NCI-H1694 (cell line): Measurements from ENCODE around the gene CAPN9.

Experiments used
- DNase-seq: peaks from one replicate; lab custom pipeline; 2025; lab: John Stamatoyannopoulos, UW

CAPN9 gene

GRCh38 chr1:230768903-230769570 is 21.8 kb downstream of the CAPN9 start:
- no peak for DNase-seq

DNA sequence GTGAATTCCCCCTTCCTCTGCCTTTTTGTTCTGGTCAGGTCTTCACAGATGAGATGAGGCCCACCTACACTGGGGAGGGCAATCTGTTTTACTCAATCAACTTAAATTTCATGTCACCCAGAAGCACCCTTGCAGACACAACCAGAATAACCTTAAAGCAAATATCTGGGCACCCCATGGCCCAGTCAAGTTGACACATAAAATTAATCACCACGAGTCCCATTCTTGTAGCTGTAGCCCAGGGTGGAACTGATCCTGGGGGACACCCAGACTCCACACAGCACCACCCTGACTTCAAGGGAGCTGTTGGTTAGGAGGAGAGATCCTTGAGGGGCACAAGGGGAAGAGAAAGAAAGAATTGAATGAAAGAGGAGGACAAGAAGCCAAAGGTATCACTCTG is 23.1 kb downstream of the CAPN9 start:
- no peak for DNase-seq

DNA sequence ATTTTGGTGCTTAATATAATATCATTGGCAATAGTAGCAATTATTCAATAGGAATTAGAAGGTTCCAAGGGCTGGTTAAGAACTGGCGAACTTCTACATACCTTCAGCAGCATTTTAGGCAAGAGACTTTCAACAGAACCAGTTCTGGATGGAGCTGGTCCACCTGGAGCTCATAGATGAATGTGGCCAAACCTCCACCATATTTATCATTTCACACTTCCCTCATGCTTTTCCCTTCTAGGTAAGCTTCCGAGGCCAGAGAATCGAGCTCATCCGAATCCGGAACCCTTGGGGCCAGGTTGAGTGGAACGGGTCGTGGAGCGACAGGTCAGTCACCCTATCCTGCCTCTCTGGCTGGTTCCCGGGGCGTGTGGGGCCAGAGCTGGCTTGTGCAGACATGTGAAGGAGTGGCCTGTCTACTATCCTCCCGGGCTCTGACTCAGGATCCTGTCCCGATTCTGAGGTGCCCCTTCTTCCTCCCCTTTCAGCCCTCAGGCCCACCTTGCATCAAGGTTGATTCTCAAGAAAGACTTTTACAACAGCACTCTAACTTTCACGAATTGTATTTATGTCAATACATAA is 24.7 kb downstream of the CAPN9 start:
- DNase-seq = no peak

GRCh38 chr1:230772457-230773395 is 25.5 kb downstream of the CAPN9 start:
- DNase-seq = no peak

- DNase-seq = no peak
Measured at GRCh38 chr1:230773396-230774033, 26.3 kb downstream of the CAPN9 start.

DNA sequence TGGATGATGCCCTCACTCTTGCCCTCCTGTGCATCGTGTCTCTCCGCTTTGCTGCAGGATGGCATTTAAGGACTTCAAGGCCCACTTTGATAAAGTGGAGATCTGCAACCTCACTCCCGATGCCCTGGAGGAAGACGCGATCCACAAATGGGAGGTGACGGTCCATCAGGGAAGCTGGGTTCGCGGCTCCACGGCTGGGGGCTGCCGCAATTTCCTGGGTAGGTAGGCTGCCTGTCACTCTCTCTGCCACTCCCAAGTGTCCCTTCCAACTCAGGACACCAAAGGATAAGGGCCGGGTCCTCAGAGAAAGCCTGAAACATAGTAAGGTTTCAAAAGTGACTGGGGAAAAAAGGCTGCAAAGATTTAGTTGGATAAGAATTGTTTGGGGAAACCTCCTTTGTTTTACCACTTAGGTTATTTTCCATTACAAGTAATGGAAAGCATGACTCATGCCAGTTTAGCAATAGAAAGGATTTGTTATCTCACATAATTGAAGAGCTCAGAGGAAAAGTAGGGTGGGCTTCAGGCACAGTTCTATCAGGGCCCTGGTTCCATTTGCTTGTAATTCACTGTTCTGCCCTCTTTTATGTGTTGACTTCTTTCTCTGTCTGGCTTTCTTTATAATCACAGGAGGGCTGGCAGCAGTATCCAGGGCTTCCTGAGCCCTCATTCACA is 31.9 kb downstream of the CAPN9 start:
- DNase-seq = no peak

DNA sequence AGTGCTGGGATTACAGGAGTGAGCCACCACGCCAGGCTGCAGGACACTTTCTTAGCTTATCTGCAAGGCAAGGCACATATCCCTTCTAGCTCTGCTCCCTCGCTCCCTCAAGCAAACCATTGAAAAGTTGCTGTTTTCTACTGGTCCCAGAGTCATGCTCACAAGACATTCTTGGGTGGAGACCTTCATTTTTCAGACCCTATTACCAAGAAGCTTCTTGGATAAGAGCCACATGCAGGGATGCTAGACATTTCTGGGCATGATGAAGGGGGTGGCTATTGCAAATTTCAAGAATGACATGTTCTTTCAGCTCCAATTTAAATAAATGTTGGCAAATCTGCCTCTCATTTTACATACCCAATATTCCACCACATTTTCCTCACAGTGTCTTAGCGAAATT is 33.9 kb downstream of the CAPN9 start:
- DNase-seq = no peak

GRCh38 chr1:230781594-230781993 is 34.4 kb downstream of the CAPN9 start:
- DNase-seq = no peak

DNA sequence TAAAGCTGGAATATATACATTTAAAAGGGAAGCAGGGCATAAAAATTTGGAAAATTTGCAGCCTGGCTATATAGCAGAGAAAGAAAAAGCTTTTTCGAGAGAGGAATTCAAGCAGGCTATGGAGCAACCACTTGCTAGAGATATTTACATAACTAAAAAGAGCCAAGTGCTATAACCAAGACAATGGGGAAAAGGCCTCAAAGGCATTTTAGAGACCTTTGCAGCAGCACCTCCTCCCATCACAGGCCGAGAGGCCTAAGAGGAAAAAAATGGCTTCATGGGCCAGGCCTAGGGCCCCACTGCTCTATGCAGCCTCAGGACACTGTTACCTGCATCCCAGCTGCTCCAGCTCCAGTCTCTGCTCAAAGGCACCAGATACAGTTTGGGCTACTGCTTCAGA is 37.0 kb downstream of the CAPN9 start:
- DNase-seq = no peak

DNA sequence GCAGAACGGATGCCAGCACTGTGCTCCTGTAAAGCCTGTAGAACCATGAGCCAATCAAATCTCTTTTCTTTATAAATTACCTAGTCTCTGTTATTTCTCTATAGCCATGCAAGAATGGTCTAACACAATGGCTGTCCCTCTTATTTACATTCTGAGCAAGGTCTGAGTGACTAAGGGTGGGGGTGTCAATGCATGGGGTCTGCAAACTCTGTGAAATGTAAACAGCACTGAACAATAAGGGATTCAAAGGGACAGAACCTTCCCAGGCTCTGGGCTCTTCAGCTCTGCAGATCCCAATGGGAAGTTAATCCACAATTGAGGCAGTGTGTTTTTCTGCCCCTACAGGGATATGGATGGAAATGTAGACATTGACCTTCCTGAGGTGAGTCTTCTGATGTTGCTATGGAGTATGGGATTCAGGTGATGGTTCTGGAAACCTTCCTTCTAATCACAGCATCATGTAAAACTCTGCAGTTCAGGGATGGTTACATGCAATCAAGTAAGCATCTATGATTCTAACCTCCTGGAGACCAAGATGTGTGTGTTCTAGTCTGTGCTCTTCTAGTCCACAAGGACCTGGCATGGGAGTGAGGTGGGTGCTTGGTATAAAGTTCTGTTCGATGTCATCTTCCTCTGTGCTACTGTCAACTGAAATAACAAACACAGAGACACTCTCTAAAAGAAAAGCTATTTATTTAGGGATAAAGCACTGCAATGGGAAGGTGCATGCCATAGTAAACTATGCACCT is 38.6 kb downstream of the CAPN9 start:
- no peak for DNase-seq

- no peak for DNase-seq
Measured at GRCh38 chr1:230786385-230786753, 39.2 kb downstream of the CAPN9 start.

GRCh38 chr1:230787471-230787870 is 40.3 kb downstream of the CAPN9 start:
- DNase-seq = no peak

GRCh38 chr1:230788561-230789275 is 41.5 kb downstream of the CAPN9 start:
- DNase-seq = no peak

DNA sequence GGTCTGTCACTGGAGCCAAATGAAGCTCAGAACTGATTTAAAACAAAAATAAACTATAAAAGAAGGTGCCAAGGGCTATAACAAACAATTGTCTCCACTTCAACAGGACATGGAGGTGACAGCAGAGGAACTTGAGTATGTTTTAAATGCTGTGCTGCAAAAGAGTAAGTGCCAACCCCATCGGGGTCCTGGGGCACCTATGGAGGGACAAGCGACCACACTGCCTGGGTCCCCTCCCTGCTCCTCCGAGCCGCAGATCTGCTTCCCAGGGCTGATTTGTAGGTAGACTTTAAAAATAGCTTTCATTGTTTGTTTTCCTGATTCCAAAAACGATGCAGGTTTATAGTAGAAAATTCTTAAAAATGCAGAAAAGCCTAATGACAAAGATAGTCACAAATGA is 42.8 kb downstream of the CAPN9 start:
- no peak for DNase-seq

- no peak for DNase-seq
Measured at GRCh38 chr1:230791986-230792564, 44.9 kb downstream of the CAPN9 start.

DNA sequence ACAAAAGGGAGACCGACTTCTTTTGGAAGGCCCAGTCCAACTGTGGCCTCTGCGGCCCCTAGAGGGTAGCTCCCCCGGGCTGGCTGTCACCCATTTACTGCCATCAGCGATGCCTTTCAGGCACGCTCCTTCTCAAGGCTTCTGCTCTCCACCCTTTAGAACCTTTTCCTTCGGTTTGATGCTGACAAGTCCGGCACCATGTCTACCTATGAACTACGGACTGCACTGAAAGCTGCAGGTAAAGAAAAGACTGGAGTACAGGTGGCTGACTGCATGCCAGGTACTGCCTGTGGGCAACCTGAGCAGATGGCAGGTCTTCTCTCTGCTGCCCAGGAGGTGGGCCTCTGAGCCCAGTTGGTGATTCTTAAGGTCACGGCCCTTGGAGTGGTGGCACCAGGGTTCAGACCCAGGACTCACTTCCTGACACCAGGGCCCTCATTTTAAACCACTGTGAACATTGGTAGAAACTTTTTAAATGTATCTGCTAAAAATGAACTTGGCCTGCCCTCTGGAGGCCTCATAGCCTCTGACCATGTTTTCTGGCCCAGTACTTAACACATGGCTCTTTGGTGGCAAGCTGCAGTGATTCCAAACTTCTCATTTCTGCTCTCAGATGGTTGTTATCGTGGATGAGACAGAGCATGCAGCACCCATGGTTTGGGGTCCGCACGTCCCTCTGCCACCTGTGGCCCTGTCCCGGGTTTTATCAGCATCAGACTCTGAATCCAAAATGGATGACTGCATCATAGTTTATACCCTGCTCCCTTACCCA is 45.7 kb downstream of the CAPN9 start:
- DNase-seq = no peak

DNA sequence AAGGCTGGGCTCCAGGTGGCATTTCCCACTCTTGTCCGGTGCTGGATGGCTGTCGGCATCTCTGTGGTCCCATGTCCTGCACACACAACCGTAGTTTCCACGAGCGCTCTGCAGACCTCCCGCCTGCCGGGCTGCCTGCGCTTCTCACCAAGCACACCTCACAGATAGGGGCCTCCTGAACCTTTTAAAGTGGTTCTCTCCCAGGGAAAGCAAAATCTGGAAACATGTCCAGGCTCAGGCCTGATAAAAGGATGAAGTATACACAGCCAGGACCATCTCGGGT is 46.2 kb downstream of the CAPN9 start:
- no peak for DNase-seq

DNA sequence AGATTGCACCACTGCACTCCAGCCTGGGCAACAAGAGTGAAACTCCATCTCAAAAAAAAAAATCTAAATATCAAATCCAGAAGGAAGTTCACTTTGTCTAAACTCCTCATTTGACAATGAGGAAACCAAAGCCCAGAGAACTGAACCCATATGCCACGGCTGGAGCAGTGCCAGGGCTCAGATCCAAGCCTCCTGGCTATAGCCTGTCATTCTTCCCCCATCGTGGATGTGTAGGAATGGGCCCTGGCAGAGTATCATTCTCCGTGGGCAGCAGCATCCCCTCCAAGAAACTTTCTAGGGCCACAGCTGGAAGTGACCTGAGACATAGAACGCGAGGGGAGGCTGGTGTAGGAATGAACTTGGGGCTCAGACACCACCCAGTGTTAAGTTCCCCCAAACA is 47.2 kb downstream of the CAPN9 start:
- DNase-seq = peak; percentile 84

DNA sequence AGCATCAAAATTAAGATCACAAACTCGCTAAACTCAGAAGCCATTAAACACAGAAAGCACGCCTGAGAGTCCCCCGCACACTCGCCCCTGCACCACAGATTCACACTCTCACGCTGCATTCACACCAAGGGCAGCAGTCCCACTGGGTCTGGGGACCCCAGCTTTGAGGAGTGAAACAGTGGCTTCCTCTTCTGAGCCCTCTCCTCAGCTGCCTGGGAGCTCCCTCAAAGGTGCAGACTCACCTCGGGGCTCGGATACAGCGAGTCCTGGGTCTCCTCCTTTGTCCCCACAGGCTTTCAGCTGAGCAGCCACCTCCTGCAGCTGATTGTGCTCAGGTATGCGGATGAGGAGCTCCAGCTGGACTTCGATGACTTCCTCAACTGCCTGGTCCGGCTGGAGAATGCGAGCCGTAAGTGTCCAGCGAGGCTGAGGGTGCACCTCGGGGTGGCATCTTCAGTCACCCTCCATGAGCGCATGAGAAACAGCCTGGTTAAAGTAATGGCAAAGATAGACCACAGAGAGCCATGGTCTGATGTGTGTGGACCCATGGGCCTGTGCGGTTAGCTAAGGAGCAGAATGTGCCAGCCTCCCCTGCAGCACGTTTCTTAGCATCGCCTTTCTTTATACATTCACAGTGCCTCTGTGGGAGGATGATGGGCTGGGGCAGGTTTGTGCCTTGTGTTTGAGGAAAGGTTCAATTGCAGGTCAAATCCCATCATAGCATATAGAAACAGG is 47.9 kb downstream of the CAPN9 start:
- no peak for DNase-seq
